GM19043 (cell line): Measurements from ENCODE around the gene GPC3.

Experiments
- ATAC-seq: cut with Tn5 transposase; IDR thresholded peaks from one replicate; pipeline ENCODE4 v1.9.1; 2021; ENCODE audit warnings: low read depth; ENCODE audit not compliant: unreplicated experiment

Gene GPC3

DNA sequence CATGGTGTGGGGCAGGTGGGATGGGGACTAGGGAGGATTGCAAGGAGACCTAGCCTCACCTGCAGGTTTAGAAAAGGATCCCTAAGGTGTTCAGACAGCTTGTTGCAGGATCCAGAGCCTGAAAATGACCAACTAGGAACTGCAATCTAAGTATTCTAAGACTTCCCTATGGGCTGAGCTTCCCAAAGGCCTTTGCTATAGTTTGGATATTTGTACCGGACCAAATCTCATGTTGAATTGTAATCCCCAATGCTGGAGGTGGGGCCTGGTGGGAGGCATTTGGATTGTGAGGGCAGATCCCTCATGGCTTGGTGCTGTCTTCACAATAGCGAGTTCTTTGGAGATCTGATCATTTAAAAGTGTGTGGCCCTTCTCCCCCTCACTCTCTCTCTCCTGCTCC lies 52.1 kb downstream of the GPC3 start:
- ATAC-seq: no peak

DNA sequence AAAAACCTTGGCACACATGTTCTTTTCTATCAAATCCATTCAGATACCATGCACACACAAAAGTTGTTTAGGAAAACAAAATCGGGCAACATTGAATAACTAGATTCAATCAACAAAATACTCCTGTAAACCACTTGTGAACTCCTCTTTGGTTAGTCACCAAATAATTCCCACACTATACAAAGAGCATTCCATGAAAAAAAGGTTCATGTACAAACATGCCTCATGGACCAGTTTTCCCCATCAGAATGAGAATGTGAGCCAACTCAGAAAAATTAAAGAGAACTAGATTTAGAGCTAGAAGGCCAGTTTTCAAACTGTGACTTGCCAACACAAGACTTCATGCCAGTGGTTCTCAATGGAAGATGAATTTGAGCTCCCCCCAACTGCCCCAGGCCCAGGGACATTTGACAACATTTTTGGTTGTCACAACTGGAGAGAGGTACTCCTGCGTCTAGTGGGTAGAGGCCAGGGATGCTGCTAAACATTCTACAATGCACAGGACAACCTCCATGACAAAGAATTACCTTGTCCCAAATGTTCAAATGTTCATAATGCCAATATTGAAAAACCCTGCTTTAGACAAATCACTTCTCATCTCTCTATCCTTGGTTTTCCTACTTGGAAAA lies 55.4 kb downstream of the GPC3 start:
- no peak for ATAC-seq

DNA sequence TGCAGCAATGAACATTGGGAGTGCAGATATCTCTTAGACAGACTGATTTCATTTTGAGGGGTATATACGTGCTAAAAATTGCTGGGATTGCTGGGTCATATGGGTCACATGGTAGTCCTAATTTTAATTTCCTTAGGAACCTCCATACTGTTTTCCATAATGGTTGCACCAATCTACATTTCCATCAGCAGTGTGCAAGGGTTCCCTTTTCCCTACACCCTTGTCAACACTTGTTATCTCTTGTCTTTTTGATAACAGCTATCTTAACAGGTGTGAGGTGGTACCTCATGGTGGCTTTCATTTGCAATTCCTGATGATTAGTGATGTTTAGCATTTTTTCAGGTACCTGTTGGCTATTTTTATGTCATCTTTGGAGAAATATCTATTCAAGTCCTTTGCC lies 57.0 kb downstream of the GPC3 start:
- ATAC-seq: no peak

DNA sequence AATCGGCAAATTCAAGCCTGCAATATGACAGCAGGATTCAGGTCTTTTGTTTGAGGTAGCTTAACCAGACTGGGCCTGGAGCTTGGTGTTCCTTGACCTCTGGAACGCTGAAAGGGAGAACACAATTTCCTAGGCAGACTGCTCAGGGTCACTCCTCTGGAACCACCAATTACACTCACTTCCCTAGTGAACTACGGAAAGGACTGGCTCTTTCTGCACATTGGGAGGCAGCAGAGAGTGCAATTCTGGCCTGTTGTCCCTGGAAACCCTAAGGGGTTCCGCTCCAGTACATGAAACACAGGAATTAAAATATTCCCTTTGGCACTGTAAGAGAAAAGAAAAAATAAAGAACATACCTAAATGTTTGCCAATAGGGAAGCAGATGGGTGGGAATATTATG lies 58.6 kb downstream of the GPC3 start:
- no peak for ATAC-seq

DNA sequence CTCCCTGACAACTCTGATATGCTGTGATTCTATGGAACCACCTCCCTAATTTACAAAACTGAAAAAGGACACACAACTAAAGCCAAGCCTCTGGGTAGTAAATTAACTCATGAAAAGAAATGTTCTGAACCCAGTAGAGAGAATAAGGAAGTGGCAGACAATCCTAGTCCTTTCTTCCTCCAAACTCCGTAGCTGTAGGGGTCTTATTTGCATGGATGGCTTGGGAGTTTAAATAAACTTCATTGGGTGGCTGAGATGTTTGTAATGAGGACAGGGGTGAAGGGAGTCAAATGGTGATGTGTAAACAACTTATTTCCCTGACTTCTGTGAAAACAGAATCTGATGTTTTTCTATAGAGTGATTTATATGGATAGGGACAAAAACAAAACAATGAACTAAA lies 59.3 kb downstream of the GPC3 start:
- ATAC-seq: no peak

DNA sequence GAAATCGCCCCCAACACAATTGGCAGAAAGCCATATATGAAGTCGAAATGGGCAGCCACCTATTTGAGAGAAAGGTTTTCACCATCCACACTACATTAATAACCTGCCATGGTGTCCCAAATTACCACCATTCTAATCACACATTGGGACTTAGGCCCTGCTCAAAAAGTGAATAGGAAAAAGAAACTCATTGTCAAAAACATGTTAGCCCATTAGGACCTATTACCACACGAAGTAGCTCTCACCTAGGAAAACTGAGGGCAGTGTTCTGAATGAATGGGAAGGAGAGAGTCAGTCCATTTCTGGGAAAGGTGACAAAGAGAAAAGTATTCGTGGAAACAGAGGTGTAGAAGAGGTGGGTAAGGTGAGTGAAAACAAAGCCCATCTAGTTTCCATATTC lies 60.8 kb downstream of the GPC3 start:
- no peak for ATAC-seq

DNA sequence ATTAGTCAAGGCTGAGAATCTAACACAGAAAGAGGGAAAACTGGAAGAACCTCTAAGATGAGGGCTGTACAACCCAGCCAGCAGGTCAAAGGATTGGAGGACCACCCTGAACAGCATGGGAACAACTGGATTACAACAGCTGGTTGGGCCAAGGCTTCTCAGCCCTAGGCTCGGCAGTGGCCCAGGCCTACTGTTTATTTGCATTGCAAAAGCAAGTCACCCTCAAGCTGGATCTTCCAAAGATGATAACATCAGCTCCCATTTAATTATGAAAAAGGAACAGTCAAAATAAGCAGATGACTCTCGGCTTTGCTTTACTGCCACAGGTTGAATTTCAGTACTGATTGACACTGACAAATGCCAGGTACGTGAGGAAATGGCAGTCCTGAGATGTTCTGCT lies 61.8 kb downstream of the GPC3 start:
- ATAC-seq: no peak

DNA sequence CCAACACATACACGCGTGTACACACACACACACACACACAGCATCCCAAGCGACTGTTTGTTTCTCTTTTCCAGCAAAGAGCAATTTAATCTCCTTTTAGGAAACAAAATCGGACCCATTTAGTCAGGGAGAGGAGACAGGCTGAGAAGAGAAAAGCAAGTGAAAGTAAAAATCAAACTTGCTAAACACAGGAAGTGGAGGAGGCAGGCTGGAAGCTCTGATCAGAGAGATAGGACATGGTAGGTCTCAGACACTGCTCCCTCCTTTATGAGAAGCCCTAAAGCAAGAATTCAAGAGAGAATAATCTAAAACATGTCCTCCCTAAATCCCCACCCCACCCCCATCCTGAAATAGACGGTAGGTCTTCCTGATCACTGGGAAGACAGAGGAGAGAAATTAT lies 62.3 kb downstream of the GPC3 start:
- no peak for ATAC-seq

DNA sequence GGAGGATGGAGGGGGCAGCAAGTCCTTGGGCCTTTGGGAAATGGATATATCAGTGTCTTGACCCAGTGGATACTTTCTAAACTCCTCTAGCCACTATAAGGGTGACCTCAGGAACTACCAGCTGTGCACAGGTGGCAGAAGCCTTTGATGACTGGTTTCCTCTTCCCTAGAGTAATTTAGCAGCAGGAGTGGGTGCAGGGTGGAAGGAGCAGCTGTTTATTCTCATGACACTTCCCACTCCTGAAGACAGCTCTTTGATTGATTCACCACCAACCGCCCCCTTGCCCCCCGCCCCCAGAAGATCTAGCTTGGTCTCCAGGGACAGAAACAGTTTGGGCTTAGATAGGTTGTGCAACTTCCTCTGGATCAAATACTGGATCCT lies 63.0 kb downstream of the GPC3 start:
- no peak for ATAC-seq

DNA sequence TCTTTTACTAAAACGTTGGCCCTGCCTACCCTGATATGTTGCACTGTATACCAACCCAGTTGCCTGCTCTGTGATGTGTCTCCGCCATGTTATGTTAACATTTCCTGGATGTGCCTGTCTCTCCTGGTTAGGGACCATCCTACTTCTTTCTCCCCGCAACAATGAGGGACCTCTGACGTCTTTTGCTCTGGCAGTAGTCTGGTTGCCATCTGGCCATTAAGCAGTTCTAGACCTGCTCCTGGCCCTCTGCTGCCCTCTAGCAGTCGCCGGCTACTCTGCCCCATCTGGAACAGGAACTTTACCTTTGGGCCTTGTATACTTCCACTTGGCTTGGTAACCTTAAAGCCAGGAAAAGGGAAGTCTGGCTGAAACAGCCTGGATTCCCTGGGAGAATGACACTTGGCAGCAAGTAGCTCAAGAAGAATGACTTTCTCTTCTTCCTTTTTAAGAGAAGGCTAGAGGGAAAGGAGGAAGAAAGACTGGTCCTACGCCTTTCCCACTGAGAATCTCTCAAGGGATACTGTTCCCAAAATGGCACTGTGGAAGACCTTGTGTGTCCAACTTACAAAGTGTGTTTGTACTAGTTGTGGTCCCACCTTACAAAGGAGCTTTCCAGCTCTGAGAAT lies 63.5 kb downstream of the GPC3 start:
- ATAC-seq: peak; percentile 52

DNA sequence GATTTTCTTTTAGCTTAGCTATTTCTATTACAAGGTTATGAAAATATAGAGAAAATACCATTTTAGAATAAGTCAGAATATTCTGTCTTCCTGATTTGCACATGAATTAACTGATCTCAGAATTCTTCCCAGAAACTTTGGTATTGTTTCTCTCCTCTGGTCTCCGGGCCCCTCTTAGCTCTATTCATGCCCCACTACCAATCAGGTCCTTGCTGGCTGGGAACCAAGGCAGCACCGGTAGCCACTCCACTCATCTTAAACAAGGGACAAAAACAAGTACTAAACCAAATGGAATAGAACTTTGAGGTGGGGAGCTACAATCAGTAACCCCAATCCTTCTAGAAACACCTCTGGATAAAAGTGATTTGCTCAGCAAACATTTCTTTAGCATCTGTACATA lies 64.3 kb downstream of the GPC3 start:
- ATAC-seq: no peak

DNA sequence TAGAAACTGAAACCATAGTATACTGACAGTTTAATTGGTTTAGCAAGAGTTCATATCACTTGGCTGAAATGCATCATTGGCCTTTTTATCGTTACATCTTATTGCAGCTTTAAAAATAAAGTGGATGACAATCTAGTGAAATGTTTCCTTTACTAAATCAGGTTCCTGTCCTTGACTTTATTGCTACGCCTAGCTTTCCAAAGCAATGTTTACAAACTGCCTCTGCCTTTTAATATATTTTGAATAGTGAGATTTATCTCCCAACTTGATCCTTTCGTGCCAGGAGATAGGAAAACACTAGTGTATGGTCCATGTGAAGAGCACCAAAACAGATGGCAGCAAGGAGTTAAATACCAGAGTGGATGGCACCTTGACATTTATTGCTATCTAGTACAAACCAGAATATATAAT lies 67.0 kb downstream of the GPC3 start:
- no peak for ATAC-seq

DNA sequence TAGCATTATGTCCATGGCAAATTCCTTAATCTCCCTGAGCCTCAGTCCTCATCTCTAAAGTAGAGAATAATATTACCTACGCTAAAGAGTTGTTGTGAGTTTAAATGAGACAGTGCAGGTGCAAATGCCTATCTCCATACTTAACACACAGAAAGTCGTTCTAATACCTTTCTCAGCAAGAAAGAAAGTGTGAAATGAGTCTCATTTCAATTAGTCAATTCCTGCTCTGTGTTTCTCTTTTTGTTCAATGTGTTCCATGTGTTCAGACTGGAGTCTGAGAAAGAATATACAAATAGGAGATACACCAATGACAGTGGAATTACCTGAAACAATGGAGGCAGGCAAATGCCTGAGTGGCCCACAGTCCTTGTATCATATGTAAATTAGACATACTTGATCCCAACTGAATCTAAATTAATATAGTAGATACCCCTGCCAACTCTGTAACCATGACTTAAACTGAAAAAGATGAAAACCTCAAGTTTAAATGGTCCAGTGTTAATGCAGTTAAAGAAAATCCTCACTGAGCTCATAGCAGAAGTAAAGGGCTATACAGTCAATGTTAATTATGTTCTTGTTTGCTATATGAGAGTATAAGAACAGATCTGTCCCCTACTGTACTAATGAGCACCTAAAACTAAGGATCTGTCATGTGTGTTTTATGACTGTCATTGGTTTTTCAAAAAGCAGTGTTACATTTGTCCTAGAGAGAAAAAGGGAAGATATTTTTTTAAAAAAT lies 68.2 kb downstream of the GPC3 start:
- no peak for ATAC-seq

DNA sequence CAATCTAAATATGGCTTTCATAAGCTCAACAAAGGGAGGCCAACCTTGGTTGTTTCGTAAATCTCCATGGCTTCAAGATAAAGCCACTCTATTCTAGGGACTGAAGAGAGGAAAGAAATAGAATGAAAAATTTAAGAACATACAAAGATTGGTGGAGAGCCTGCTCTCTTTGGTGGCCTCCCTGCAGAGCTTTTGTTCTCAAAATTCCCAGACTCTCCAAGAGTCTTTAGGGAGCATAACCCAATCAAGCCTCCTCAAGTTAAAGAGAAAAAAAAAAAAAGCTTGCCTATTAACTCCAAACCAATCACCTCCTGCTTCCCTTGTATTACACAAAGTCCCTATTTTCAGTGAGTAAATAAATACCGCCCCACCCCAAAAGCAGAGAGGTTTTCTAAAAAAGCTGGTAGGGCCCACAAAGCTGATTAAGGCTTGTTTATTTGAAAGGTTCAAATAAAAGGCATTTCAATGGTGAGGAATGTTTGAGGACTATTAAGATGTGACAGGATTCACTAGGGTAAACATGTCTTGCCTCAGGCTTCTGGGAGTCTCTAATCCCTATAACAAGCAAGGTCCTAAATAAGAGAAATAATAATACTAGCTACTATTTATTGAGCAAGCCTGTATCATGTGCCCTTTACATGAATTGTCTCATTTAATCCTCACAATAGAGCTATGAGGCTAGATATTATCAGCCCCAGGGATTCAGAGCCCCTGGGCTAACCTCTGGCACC lies 71.6 kb downstream of the GPC3 start:
- ATAC-seq: no peak

DNA sequence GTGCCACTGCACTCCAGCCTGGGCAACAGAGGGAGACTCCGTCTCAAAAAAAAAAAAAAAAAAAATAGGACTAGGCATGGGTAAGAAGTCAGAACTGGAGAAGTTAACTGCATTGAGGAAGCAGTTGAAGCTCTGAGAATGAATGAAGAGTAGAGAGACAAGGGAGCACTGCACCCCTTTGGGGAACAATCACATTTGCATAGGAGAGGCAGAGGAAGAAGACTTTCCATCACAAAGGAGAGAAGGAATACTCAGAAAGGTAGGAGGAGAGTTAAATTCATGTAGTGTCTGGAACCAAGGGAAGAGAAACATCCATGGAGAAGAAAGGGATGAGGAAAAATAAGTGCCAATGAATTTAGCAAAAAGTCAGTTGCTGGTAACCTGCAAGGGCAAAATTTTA lies 72.4 kb downstream of the GPC3 start:
- ATAC-seq: no peak

DNA sequence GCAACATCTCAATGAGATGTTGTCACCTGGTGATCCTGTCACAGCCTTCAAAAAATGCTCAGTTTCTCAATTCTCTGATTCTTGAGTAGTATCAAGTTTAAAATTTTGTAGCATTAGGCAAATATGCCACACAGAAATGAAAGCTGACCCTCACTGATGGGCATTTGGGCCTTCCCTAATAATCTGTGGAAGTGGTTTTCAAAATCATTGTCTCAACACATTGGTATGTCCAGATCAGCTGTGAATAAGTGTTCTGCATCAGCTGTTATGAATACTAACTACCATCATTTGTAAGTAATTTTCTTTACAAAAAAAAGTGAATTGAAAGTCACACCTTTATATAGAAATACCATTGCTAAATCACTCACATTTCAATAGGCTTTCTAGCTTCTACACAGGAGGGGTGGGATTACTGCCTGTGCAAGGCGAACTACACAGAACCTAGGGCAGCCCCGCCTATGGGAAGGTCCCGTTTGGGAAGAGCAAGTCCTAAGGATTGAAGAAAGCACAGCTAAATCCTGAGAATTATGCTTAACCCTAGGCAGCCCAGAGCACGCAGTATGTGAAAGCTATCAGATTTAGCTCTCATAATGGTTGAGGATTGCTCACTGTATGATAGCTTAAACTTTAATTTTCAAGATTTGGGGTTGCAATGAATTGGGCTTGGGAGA lies 73.4 kb downstream of the GPC3 start:
- no peak for ATAC-seq

DNA sequence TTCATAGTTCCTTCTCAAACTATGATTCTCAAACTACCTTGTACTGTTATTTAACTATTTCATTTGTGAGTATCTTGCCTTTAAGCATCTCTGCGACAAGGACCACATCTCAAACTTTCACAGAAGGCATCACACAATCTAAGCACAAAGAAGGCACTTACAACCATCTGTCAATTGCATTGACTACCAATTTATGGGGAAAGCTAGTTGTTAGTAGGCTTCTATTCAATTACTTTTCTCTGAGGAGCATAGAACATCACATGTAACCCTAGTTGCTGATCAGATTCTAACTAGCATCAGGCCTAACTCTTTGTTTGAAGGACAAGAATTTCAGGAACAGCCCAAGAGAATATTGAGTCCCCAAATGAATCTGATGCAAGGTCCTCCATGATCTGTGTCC lies 74.9 kb downstream of the GPC3 start:
- ATAC-seq: no peak

DNA sequence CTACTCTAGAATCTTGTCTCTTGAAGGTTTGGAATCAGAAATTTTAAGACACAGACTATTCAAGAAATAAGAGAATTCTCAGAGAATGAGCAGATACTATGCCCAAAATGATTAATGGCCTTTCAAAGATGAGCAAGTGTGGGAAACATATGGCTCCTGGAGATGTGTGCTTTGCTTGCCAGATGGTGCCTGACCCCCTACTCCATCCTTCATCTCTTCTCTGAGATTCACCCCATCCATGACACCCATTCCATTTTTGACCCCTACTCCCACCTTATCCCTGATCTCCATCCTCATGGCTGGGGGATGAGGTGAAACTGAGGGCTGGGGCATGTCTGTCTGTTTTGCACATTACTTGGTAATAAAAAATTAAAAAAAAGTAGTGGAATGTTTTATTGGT lies 75.5 kb downstream of the GPC3 start:
- ATAC-seq: no peak

DNA sequence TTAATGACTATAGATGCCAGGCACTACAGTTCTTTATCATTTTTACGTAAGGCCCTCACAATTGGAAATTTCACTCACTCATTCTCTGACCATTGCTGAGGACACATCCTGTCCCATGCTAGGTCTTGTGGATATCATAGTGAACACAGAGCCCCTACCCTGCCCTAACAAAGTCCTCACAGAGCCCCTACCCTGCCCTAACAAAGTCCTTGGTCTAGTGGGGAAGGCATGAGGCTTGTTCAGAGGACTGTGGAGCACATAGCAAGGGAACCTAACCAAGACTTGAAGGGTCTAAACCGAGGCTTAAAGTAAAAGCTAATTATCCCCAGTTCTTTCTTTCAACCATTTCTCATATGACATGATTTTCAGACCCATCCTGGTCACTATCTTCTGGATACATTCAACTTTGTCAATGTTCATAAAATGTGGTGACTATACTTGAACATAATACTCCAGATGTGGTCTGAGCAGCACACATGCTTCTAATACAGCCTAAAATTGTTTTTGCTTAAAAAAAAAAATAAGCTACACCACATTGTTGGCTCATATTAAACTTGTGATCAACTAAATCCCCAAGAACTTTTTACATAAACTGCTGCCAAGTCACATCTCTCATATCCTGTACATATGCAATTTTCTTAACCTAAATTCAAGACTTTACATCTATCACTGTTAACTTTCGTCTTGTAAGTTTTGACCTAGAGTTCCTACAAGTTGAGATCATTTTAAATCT lies 77.0 kb downstream of the GPC3 start:
- ATAC-seq: no peak

DNA sequence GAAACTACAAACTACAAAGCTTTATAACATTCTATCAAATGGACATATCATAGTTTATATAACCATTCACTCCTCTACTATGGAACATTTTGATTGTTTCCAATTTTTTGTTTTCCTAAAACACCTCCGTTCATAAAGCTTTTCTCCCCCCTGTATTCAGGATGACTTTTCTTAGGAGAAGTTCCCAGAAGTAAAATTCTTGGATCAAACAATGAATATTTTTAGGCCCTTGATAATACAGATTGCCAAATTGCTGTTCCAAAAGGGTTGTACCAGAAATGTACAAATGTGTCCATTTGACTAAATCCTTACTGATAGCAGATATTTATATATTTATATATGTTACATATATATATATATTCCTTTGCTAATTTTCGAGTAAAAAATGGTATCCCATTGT lies 77.8 kb downstream of the GPC3 start:
- no peak for ATAC-seq
